ENCODE data around the gene C3orf52.

The C3orf52 gene

DNA sequence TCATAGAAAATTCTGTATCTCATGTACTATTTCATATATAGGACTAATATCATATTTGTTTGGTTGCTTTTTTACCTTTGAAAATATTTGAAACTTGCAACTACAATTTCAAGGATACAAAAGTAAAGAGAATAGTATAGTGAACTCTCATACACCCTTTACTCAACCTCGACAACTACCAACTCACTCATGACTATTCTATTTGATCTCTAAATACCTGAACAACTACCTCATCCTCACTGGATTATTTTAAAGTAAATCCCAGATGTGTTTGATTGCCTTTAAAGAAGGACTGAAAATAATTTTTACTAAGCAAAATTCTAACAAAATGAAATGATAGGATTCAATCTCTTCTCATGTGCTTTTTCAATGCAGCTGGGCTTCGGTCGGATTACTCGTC, 39.6 kb upstream of the C3orf52 start:
- DNase-seq (ENCODE audit: low read depth), result no peak
- H3K4me3 ChIP-seq (ENCODE audit: low read depth, low read length), result no peak overlapping the region
- TF ChIP-seq POLR2A (IDR thresholded peaks at IDR 0.05; ENCODE audit: extremely low read depth, insufficient read length) (no peak), MYC (IDR thresholded peaks at IDR 0.05; ENCODE audit: low read depth, low read length) (no peak)
- TF ChIP-seq, protein P1, sequence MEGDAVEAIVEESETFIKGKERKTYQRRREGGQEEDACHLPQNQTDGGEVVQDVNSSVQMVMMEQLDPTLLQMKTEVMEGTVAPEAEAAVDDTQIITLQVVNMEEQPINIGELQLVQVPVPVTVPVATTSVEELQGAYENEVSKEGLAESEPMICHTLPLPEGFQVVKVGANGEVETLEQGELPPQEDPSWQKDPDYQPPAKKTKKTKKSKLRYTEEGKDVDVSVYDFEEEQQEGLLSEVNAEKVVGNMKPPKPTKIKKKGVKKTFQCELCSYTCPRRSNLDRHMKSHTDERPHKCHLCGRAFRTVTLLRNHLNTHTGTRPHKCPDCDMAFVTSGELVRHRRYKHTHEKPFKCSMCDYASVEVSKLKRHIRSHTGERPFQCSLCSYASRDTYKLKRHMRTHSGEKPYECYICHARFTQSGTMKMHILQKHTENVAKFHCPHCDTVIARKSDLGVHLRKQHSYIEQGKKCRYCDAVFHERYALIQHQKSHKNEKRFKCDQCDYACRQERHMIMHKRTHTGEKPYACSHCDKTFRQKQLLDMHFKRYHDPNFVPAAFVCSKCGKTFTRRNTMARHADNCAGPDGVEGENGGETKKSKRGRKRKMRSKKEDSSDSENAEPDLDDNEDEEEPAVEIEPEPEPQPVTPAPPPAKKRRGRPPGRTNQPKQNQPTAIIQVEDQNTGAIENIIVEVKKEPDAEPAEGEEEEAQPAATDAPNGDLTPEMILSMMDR (IDR thresholded peaks at IDR 0.05; ENCODE audit: low read depth, low read length), result no peak
- TF ChIP-seq, protein P2, sequence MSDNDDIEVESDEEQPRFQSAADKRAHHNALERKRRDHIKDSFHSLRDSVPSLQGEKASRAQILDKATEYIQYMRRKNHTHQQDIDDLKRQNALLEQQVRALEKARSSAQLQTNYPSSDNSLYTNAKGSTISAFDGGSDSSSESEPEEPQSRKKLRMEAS (IDR thresholded peaks at IDR 0.05; ENCODE audit: low read depth, low read length), result no peak

DNA sequence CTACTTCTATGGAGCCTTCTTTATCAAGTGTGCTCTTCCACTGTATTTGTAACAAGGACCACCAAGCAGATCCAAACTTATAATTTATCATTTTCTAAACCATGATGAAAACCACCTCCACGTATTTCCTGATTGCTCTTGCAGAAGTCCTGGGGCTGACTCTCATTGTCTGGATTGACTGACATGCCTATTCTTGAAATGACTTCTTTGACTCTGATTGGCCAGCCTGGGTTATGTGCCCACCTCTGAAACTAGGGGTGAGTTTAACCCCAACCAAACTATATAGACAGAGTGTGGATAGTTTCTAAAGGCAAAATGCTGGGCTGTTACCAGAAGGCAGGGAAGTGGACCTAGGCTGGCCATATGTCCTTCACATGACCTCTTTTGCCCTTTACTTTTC, 38.9 kb upstream of the C3orf52 start:
- TF ChIP-seq, protein P2 (IDR thresholded peaks at IDR 0.05; ENCODE audit: low read depth, low read length), result no peak
- TF ChIP-seq POLR2A (IDR thresholded peaks at IDR 0.05; ENCODE audit: extremely low read depth, insufficient read length) (no peak), MYC (IDR thresholded peaks at IDR 0.05; ENCODE audit: low read depth, low read length) (no peak)
- TF ChIP-seq, protein P1 (IDR thresholded peaks at IDR 0.05; ENCODE audit: low read depth, low read length), result no peak
- no peak for DNase-seq (ENCODE audit: low read depth)
- H3K4me3 ChIP-seq (ENCODE audit: low read depth, low read length), result no peak overlapping the region

DNA sequence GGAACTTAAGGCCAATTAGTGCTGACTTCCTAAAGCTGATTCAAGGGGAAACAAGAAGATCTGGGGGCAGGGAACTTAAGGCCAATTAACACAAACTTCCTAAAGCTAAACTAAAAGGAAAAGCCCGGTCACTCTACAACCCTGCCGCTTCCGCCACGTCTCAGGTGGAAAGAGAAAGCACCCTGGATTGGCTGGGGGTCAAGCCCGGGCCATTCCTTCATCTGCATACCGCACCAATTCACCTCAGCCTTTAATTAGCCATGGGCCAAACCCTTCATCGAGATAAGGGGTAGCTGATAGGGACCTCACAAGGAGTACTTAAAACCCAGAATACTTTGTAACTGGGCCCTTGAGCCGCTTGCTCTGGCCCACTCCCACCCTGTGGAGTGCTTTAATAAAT, 37.3 kb upstream of the C3orf52 start:
- H3K4me3 ChIP-seq (ENCODE audit: low read depth, low read length), result no peak overlapping the region
- TF ChIP-seq POLR2A (IDR thresholded peaks at IDR 0.05; ENCODE audit: extremely low read depth, insufficient read length) (no peak), MYC (IDR thresholded peaks at IDR 0.05; ENCODE audit: low read depth, low read length) (no peak)
- TF ChIP-seq, protein P2 (IDR thresholded peaks at IDR 0.05; ENCODE audit: low read depth, low read length), result no peak
- TF ChIP-seq, protein P1 (IDR thresholded peaks at IDR 0.05; ENCODE audit: low read depth, low read length), result no peak
- no peak for DNase-seq (ENCODE audit: low read depth)

DNA sequence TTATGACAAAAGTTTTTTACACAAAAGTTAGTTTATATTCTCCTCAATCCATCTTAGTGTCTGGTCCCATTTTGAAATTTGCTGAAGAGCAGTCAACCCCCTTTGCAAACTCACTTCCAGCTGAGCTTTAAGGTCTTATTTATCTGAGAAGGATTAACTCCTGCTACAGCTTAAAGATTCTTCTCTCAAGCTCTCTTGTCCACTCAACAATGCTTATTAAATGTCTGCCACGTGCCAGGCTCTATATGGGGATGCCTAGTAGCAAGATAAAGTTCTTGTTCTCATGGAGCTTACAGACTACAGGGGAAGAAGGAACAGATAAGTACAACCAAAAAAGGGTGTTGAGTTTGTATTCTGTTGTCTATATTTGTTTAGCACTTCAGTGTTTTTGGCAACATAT, 33.0 kb upstream of the C3orf52 start:
- H3K4me3 ChIP-seq (ENCODE audit: low read depth, low read length), result no peak overlapping the region
- TF ChIP-seq, protein P1 (IDR thresholded peaks at IDR 0.05; ENCODE audit: low read depth, low read length), result no peak
- TF ChIP-seq MYC (IDR thresholded peaks at IDR 0.05; ENCODE audit: low read depth, low read length) (no peak), POLR2A (IDR thresholded peaks at IDR 0.05; ENCODE audit: extremely low read depth, insufficient read length) (no peak)
- TF ChIP-seq, protein P2 (IDR thresholded peaks at IDR 0.05; ENCODE audit: low read depth, low read length), result no peak
- no peak for DNase-seq (ENCODE audit: low read depth)

DNA sequence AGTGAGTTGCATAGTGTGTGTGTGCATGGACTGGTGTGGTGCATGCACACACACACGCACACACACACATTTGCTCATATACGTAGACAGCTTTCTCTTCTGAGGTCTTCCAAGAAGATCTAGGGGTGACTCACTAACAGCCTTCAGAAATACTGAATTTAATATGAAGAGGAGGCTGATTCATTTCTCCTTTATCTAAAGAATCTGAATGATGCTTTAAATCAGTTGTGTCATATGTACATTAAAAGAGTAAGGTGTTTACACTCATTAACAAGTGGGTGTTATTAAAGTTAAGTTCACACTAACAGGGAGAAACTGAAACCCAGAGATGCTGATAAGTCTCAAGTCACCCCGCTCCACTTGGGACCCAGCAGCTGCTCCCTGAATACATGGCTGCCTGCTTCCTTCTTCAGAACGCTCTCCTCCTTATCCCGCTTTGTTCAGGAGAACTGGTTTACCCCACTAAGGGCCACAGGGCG, 29.7 kb upstream of the C3orf52 start:
- TF ChIP-seq, protein P2 (IDR thresholded peaks at IDR 0.05; ENCODE audit: low read depth, low read length), result no peak
- TF ChIP-seq, protein P1 (IDR thresholded peaks at IDR 0.05; ENCODE audit: low read depth, low read length), result no peak
- TF ChIP-seq MYC (IDR thresholded peaks at IDR 0.05; ENCODE audit: low read depth, low read length) (no peak), POLR2A (IDR thresholded peaks at IDR 0.05; ENCODE audit: extremely low read depth, insufficient read length) (no peak)
- H3K4me3 ChIP-seq (ENCODE audit: low read depth, low read length), result no peak overlapping the region
- DNase-seq (ENCODE audit: low read depth), result no peak

Data from NB4 (cell line).